ENCODE data around the gene WWOX.

GRCh38 chr16:78609402-78610274 is 510.2 kb downstream of the WWOX start:
- TF ChIP-seq KLF13 (CRISPR knock-in tag; IDR thresholded peaks at IDR 0.05) (no peak), KDM5A (IDR thresholded peaks at IDR 0.05; ENCODE audit: borderline replicate concordance, low read length) (no peak)
